Ovary (tissue), 3 donors: ENCODE results near the gene TYW5.

Experiments
- CTCF ChIP-seq, 3 donors: fragments of 450-650 bp in 2 of 3; fragments of 200-600 bp in 1 of 3; IDR thresholded peaks; one replicate each; pipeline versions ENCODE4 v1.5.1 to v1.8.0; 2016 to 2022; ENCODE audit warnings: antibody characterized with exemption in 3 of 3, mild to moderate bottlenecking in 1 of 3
- POLR2A ChIP-seq: fragments of 450-650 bp; IDR thresholded peaks from one replicate; pipeline ENCODE4 v1.6.1; 2017; ENCODE audit warnings: antibody characterized with exemption, mild to moderate bottlenecking, moderate library complexity
- donor health status: DM: no; HTN: no; CAD: no.

- no peak for TF ChIP-seq CTCF (IDR thresholded peaks at IDR 0.05)
- TF ChIP-seq POLR2A = no peak
Observed at GRCh38 chr2:199989822-199990221, 34.5 kb upstream of the TYW5 start.
